ENCODE data around the gene NT5M. TPM values are rescaled to one million over a fixed set of nuclear protein-coding genes. Genes with fewer than 3 reads are reported as not detected.

NT5M gene
- total RNA-seq, 1 donor from 2014 or later: 1.5 TPM

DNA sequence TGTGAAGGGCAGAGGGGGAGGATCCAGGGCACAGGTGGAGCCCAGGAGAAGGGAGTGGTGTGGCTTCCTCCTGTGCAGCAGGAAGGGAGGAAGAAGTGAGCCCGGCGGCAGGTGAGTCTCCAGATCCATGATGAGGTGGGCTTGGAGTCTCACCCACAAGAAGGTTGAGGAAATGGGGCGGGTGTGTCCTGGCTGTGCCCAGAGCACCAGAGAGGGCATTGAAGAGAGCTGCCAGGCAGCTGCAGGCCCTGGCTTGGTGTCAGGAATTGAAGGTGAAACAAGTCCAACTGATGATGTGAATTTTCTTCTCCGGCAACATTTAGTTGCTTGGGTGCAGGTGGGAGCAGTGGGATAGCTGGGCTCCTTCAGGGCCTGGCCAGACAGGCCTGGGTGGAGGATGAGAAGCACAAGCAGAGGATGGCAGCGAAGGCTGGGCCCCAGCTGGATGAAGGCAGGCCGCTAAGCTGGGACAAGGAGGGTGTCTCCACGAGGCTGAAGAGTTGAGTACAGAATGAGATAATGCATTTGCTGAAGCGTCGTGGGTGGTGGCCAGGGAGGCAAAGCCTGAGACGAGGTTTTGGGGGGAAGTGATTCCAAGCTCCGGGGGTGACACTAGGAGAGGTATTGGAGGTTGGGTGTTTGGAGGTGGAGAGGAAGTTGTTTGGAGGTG is 18.3 kb downstream of the NT5M start:
- no peaks in the 10 kb centered on the region for H3K27me3 ChIP-seq (ENCODE audit: insufficient read depth, low read length)
- no peak overlapping the region for H3K27ac ChIP-seq (ENCODE audit: low read depth, low read length)
- no peaks in the 10 kb centered on the region for H3K4me1 ChIP-seq (ENCODE audit: insufficient read depth, low read length)
- no peak overlapping the region for H3K4me3 Mint-ChIP-seq (ENCODE audit: unreplicated experiment)
- H3K36me3 ChIP-seq (ENCODE audit: insufficient read depth, low read length): no peaks in the 10 kb centered on the region
- H3K4me1 Mint-ChIP-seq (ENCODE audit: low read depth, unreplicated experiment): no peaks in the 10 kb centered on the region
- no peak for FAIRE-seq
- H3K4me3 ChIP-seq (ENCODE audit: insufficient read depth, low read depth, low read length): no peak overlapping the region
- no peak overlapping the region for H3K9ac ChIP-seq (ENCODE audit: low read length)
- H3K9me3 ChIP-seq (ENCODE audit: insufficient read depth, low read depth, low read length): no peaks in the 10 kb centered on the region
- no peak overlapping the region for H2AFZ ChIP-seq (ENCODE audit: low read depth, low read length)
- H3K9me3 Mint-ChIP-seq (ENCODE audit: unreplicated experiment): no peaks in the 10 kb centered on the region
- H3K36me3 Mint-ChIP-seq (ENCODE audit: low read depth, unreplicated experiment): no peaks in the 10 kb centered on the region
- H3K79me2 ChIP-seq (ENCODE audit: insufficient read depth, low read length): no peaks in the 10 kb centered on the region
- H3K27me3 Mint-ChIP-seq (ENCODE audit: low read depth, unreplicated experiment): peaks cover 13% of the 10 kb centered on the region
- H3K4me2 ChIP-seq (ENCODE audit: low read length): no peak overlapping the region
- TF ChIP-seq EZH2 (IDR thresholded peaks at IDR 0.05; ENCODE audit: insufficient read depth, low read length): no peak
- TF ChIP-seq, protein P1, sequence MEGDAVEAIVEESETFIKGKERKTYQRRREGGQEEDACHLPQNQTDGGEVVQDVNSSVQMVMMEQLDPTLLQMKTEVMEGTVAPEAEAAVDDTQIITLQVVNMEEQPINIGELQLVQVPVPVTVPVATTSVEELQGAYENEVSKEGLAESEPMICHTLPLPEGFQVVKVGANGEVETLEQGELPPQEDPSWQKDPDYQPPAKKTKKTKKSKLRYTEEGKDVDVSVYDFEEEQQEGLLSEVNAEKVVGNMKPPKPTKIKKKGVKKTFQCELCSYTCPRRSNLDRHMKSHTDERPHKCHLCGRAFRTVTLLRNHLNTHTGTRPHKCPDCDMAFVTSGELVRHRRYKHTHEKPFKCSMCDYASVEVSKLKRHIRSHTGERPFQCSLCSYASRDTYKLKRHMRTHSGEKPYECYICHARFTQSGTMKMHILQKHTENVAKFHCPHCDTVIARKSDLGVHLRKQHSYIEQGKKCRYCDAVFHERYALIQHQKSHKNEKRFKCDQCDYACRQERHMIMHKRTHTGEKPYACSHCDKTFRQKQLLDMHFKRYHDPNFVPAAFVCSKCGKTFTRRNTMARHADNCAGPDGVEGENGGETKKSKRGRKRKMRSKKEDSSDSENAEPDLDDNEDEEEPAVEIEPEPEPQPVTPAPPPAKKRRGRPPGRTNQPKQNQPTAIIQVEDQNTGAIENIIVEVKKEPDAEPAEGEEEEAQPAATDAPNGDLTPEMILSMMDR (IDR thresholded peaks at IDR 0.05; ENCODE audit: insufficient read depth, low read depth, low read length): no peak
- H3K27ac Mint-ChIP-seq (ENCODE audit: unreplicated experiment): no peak overlapping the region
- no peaks in the 10 kb centered on the region for H4K20me1 ChIP-seq (ENCODE audit: insufficient read depth, low read length)
- no peak for DNase-seq (ENCODE audit: low read depth)

- H3K27me3 ChIP-seq (ENCODE audit: insufficient read depth, low read length): no peaks in the 10 kb centered on the region
- Mint-ChIP-seq H3K27ac (ENCODE audit: unreplicated experiment) (no peak overlapping the region), H3K9me3 (ENCODE audit: unreplicated experiment) (no peaks in the 10 kb centered on the region), H3K4me1 (ENCODE audit: low read depth, unreplicated experiment) (no peaks in the 10 kb centered on the region), H3K4me3 (ENCODE audit: unreplicated experiment) (no peak overlapping the region), H3K36me3 (ENCODE audit: low read depth, unreplicated experiment) (no peaks in the 10 kb centered on the region), H3K27me3 (ENCODE audit: low read depth, unreplicated experiment) (peaks cover 13% of the 10 kb centered on the region)
- H3K4me3 ChIP-seq (ENCODE audit: insufficient read depth, low read depth, low read length): no peak overlapping the region
- no peaks in the 10 kb centered on the region for H3K79me2 ChIP-seq (ENCODE audit: insufficient read depth, low read length)
- FAIRE-seq (no peak), DNase-seq (ENCODE audit: low read depth) (no peak)
- H3K4me1 ChIP-seq (ENCODE audit: insufficient read depth, low read length): no peaks in the 10 kb centered on the region
- TF ChIP-seq EZH2 (IDR thresholded peaks at IDR 0.05; ENCODE audit: insufficient read depth, low read length): no peak
- TF ChIP-seq, protein P1 (IDR thresholded peaks at IDR 0.05; ENCODE audit: insufficient read depth, low read depth, low read length): no peak
- no peak overlapping the region for H3K4me2 ChIP-seq (ENCODE audit: low read length)
- H4K20me1 ChIP-seq (ENCODE audit: insufficient read depth, low read length): no peaks in the 10 kb centered on the region
- no peaks in the 10 kb centered on the region for H3K36me3 ChIP-seq (ENCODE audit: insufficient read depth, low read length)
- H2AFZ ChIP-seq (ENCODE audit: low read depth, low read length): no peak overlapping the region
- H3K27ac ChIP-seq (ENCODE audit: low read depth, low read length): no peak overlapping the region
- no peaks in the 10 kb centered on the region for H3K9me3 ChIP-seq (ENCODE audit: insufficient read depth, low read depth, low read length)
- no peak overlapping the region for H3K9ac ChIP-seq (ENCODE audit: low read length)
These were observed 19.6 kb downstream of the NT5M start for GRCh38 chr17:17322516-17323510.

Data from astrocyte (in vitro differentiated cells and primary cell).